Retinal pigment epithelial cell (primary cell): ENCODE measurements around the gene DAB2IP.
A peak's percentile ranks its signal among the peaks of the same experiment; 100 is the strongest.

ENCODE experiments used
- DNase-seq: peaks from one replicate; pipeline ENCODE4 v3.0.0-alpha.2; 2010; ENCODE audit warnings: low read depth
- H3K4me3 ChIP-seq: 2 replicates; pipeline ENCODE4 v1.5.1; 2011; ENCODE audit warnings: mild to moderate bottlenecking, low read length, control low read depth, moderate library complexity
- CTCF ChIP-seq: conservative IDR thresholded peaks from 2 replicates; pipeline ENCODE4 v1.5.1; 2011; ENCODE audit warnings: low read depth, low read length, control low read depth, inconsistent platforms

The DAB2IP gene

GRCh38 chr9:121651295-121652020 lies at the start of gene DAB2IP:
DAB2IP (plus strand) TSS chr9:121651634; CDS start chr9:121651776, 142 bp downstream.
- peak within 1 kb of the TSS; percentile 68 for H3K4me3 ChIP-seq
- TF ChIP-seq CTCF, result no peak
- DNase-seq, result peak; percentile 18

- DNase-seq, result no peak
- no peak for TF ChIP-seq CTCF
- H3K4me3 ChIP-seq, result no peak overlapping the region
Measured at GRCh38 chr9:121603028-121603427, 48.4 kb upstream of the DAB2IP start.

DNA sequence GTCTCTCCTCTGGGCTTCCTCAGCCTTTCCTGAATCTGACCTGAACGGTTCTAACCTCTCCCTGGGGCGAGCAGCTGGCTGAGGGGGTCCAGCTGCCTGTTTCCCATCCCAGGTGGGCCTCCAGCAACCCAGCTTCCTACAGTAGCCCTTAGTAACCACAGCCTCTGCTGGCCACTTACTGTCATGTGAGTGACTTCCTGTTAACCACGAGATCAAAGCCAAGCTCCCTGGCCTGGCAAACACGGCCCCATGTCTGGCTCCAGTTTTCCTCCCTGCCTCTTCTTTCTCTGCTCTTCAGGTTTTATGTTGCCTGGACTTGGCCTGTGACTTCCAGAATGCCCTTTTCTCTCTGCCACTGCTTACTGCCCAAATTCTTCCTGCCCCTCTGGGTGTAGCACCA lies 47.2 kb upstream of the DAB2IP start:
- H3K4me3 ChIP-seq, result no peak overlapping the region
- DNase-seq, result no peak
- TF ChIP-seq CTCF, result no peak

DNA sequence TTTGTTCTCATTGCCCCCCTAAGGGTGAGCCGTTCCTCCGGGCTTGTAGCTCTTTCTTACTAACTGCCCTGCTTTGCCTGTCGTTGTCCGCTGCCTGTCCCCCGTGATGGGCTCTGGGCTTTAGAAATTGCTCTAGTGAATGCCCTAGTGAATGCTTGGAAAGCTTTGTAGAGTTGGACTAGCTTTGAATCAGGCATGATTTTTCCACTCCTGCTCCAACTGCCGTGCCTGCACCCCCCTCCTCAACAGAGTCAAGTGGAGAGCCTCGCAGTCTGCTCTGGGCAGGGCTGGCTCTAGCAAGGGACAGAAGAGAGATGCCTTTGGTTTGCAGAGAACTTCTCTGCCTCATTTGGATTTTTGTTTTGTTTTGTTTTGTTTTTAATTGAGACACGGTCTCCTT lies 46.8 kb upstream of the DAB2IP start:
- no peak overlapping the region for H3K4me3 ChIP-seq
- no peak for TF ChIP-seq CTCF
- no peak for DNase-seq

DNA sequence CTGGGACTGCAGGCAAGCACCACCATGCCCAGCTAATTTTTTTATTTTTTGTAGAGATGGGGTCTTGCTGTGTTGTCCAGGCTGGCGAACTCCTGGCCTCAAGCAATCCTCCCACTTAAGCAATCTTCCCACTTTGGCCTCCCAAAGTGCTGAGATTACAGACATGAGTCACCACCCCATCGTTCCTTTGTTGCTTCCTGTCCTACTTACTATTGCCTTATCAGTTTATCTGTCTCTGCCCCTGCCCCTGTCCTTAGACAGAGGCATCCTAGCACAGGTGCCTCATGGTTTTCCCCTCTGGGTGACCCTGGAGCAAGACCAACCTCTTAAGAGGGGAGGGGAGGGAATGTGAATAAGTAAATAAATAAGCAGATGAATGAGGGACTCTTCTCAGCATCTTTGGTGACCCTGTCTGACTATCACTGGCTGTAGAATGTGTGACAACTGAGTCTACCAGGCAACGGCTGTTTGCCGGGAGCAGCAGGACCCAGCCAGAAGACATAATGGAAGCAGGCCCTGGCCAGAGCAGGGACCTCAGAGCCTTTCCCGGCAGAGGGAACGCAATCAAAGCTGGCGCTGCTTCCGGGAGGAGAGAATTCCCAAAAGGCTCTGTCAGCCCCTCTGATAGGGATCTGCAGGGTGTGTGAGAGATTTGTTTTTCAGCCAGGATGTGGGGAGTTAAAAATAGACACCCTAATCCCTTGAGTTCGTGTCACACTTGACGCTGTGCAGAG lies 43.8 kb upstream of the DAB2IP start:
- peak overlapping the region; percentile 7 for H3K4me3 ChIP-seq
- peak; percentile 80 for DNase-seq
- no peak for TF ChIP-seq CTCF

DNA sequence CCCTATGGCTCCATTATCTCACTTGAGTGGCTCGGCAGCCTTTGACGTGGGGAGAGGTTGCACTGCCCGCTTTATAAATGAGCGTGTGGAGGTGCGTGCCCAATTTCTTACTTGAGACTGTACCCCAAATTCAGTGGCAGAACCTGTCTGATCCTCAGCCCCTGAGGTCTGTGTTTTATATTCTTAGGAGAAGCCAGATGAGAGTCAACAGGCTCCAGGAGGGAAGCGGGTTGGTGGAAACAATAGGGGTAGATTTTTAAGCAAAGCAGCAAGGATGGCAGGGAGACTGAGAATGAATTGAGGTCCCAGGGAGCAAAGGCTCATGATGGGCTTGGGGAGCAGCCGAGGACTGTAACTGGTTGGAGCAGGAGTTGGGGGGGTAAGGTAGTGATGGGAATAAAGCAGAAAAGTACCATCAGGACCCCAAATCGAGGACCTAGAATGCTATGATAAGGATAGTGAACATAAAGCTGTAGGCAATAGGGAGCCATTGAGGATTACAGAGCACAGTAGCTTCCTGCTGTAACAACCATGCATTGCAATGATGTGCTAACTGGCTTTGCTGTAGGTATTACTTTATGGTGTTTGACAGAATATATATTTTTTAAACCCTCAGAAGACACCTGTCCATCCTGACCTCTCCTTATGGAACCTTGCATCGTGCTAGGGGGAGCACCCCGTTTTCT lies 43.1 kb upstream of the DAB2IP start:
- H3K4me3 ChIP-seq, result no peak overlapping the region
- no peak for DNase-seq
- no peak for TF ChIP-seq CTCF
